GM12801 (cell line): ENCODE data around the gene GSTT2B.

Source experiments
- TF ChIP-seq, protein P1 (sequence below): IDR thresholded peaks from one replicate; pipeline ENCODE4 v1.5.1; 2011; ENCODE audit warnings: control low read depth; ENCODE audit not compliant: insufficient read length; ENCODE audit errors: extremely low read depth

GSTT2B gene

DNA sequence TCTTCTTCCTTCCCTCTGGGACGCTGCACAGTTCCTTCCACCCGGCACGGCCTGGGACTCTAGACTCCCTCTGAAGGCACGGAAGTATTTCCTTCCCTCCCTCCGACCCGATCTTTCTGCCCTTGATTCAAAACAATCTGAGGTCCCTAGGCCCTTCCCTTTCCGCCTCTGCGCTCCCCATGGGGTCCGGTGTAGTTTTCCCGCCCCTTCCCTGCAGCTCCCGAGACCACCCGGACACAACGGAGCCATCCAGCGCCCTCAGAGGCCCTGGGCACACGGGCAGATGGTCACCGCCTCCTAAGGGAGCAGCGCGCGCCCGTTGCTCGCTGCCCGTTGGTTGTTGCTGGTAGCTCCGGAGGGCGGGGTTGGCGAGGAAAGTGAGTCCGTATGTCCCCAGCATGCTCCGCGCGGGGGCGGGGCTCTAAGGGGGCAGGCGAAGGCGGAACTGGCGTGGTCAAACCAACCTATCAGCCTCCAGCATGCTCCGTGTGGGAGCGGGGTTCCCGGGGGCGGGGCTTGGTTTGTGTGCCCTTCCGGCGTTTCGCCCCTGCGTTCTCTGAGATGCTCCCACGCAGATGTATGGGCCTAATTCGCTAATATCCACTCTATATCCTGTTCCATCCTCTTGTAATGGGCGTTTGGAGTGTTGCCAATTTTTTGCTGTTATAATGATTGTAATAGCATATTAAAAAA is 47.2 kb downstream of the GSTT2B start:
- TF ChIP-seq, protein P1, sequence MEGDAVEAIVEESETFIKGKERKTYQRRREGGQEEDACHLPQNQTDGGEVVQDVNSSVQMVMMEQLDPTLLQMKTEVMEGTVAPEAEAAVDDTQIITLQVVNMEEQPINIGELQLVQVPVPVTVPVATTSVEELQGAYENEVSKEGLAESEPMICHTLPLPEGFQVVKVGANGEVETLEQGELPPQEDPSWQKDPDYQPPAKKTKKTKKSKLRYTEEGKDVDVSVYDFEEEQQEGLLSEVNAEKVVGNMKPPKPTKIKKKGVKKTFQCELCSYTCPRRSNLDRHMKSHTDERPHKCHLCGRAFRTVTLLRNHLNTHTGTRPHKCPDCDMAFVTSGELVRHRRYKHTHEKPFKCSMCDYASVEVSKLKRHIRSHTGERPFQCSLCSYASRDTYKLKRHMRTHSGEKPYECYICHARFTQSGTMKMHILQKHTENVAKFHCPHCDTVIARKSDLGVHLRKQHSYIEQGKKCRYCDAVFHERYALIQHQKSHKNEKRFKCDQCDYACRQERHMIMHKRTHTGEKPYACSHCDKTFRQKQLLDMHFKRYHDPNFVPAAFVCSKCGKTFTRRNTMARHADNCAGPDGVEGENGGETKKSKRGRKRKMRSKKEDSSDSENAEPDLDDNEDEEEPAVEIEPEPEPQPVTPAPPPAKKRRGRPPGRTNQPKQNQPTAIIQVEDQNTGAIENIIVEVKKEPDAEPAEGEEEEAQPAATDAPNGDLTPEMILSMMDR: no peak

DNA sequence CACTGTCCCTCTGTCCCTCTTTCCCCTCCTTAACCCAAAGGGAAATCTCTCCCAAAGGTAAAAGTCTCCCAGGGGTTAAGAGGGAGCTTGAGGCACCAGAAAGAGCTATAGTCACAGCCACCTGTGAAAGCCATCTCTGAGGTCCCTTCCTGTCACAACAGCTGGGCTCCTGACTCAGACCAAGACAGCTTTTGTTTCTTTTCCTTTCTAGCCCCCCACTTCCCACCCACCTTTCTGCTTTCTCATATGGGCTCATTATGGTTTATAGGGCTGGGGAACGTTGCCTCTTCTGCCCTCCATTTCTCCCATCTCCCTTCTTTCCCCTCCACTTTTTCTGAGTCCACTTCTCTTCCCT is 47.7 kb downstream of the GSTT2B start:
- TF ChIP-seq, protein P1: no peak

DNA sequence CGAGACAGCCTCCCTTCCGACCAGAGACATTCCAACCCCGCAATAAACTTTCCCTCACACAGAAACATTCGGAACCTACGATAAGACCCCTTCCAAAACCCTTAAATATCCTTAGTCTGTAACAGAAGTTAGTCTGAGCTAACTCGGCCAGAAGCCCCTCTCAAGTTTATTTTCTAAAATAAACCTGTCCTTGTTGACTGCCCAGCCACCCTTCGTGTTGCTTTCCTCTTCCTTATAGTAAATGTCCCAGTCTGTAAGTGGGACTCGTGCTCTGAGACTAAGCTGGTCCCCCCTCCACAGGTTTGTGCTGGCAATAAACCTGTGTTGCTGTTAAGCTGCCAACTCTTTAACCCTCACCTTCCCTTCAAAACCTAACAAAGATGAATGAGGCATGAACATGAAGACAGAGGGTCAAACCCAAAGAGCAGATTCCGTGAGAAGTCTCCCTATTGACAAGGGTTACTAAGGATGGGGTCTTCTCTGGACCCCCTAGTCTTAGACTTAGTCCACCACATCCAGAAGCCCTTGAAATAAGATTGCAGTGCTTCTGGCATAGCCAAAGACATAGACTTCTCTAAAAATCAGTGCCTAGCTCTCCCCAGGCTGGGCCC is 48.6 kb downstream of the GSTT2B start:
- TF ChIP-seq, protein P1: no peak

DNA sequence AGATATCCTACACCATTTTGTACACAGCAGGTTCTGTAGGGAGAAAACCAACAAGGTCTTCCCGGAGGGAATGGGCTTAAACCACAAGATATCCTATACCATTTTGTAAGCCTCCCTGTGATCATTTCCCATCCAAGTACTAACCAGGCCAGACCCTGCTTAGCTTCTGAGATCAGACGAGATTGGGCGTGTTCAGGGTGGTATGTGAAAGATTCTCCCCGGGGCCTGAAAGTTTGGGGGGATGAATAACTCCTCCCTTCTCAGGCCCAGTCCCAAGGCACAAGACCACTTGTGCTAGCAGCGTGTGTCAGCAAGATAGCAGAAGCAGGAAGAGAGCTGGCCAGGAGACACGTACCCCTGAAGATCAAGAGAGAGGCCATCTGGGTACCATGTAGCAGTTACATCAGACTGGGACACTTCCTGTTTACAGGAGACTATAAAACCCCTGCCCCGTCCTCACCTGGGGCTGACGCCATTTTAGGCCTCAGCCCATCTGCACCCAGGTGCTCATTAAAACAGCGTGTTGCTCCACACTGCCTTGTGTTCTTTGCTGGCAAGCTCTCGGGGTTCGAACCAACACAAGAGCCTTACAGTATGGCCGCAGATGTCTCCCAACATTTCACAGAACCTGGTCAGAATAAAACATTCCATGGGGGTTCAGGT is 49.5 kb downstream of the GSTT2B start:
- TF ChIP-seq, protein P1: no peak

DNA sequence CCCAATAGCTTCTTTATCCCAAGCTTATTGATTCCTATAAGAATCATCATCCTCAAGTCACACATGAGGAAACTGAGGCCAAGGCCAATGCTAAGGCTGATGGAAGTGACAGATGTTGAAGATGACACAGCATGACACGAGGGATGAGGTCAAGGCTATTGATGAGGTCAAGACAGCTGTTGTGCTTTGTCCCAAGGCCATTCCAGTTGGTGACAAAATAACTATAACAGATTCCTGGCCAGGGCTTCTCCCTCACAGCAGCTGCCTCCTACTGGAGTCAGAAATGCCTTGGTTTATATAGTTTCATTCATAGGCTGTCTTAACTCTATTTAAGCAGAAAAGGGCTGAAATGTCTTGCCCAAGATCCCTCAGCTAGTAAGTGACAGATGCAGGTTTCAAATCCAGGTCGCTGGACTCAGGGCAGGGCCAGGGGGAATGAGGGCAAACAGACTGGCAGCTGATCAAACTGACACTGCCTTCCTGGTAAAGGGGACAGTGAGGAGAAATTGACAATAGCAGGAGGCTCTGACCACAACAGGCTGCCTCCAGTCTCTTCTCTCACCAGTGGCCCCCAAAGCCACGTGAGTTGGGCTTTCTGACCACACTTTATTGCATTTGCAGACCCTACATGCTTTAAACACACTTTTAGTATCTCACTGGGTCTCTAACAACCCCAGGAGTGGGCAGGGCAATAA is 50.4 kb downstream of the GSTT2B start:
- TF ChIP-seq, protein P1: no peak

DNA sequence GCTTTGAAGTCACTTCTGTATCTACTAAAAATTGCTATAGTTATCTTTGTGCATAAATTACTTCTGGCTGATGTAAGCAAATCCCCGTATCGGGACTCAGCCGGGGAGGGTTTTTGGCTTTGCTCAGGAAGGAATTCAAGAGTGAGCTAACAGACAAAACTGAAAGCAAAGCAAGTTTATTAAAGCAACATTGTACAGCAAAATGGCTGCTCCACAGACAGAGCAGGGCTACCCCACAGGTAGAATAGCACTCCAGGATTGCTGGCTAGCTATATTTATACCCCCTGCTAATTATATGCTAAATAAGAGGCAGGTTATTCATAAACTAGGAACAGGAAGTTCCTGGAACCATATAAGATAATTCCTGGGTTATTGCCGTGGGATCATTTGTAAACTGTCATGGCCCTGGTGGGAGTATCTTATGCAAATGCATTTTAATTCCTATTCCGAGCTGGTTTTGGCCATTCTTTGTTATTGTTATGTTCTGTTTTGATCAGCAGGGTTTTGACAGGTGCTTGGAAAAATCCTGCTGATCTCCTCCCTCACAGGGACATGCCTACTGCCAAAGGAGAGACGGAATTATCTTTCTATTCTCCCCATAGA is 51.6 kb downstream of the GSTT2B start:
- TF ChIP-seq, protein P1: no peak

DNA sequence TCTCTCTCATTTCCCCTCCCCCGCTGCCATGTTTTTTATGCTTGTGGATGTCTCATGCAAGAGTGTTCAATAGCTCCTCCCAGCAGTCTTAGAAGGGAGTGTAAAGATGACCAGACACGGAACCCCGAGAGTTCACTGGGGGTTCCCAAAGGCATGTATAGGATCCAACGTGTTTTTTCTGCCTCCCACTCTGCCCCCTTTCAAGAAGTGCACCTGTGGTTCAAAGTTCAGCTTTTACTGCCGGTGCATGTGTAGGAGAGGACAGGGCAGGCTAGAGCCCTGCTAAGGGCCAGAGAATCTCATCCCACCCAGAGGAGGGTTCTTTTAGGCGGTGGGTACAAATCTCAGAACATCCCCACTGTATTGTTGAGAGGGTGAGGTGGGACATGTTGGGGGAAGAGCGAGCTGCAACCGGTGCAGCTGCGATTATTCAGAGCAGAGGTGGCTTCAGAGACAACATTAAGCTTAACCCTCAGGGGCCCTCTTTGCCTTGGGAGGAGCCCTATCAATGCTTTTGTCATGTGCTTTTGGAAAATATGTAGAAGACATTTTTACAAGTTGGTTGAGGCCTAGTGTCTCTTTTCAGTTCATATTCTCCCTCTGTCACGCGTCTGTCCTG is 52.3 kb downstream of the GSTT2B start:
- TF ChIP-seq, protein P1: no peak
